HG03469 (cell line): ENCODE measurements around the gene INSYN2A.

Source experiments
- ATAC-seq: cut with Tn5 transposase; IDR thresholded peaks from one replicate; pipeline ENCODE4 v1.9.1; 2021; ENCODE audit warnings: mild to moderate bottlenecking, moderate library complexity, moderate number of reproducible peaks; ENCODE audit not compliant: unreplicated experiment

INSYN2A gene

DNA sequence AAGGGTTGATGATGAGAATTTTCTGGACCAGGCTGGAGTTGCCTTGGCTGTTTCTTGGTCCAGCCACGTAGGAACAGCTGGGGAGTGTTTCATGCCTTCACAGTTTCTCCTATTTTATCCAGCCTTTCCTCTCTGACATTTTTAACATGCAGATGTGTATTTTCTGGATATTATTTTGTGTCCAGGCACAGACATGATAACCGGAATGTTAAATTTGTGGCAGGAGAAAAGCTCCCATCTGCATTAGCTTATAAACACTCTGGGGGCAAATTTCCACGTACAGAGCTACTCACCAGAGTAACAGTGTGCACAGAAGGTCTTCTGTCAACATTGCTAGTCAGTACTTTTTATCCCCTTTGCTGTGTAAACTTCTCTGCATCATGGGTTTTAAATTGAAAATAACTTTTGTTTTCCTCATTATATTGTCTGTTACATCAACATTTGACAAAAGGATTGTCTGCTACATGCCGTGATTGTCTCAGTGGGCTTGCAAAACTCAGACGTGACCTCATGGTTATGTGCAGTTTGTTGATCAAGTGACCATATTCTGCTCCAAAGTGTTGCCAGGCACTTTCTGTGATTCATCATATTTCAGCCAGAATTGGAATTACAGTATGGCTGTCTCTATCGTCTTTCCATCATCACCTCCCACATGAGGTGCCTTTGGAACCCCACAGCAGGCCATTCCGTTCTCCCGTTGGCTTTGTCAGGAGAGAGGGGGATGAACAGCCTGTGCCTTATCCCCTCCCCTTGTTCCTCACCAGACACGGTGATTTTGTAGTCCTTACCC lies 41.4 kb downstream of the INSYN2A start:
- ATAC-seq = no peak

- ATAC-seq = no peak
These were observed 43.2 kb downstream of the INSYN2A start for GRCh38 chr10:127153181-127153580.

GRCh38 chr10:127151981-127152699 lies 44.3 kb downstream of the INSYN2A start:
- no peak for ATAC-seq

DNA sequence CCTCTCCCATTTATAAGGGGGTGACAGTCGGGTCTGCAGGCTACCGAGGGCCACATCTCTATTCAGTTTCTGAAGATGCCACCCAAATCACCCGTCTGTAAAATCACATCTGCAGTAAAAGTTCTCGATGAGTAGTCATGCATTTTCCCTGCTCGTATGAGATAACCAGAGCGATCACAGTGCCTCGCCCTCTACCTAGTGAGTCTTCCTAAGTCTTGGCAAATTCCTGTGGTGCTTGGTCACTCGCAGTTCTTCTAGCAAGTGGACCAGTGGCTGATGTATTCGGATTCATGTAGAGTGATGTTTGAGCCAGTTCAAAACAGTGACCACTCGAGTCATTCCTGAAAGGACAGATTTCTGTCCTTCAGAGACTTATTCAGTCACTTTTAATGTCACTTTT lies 44.9 kb downstream of the INSYN2A start:
- ATAC-seq = no peak

DNA sequence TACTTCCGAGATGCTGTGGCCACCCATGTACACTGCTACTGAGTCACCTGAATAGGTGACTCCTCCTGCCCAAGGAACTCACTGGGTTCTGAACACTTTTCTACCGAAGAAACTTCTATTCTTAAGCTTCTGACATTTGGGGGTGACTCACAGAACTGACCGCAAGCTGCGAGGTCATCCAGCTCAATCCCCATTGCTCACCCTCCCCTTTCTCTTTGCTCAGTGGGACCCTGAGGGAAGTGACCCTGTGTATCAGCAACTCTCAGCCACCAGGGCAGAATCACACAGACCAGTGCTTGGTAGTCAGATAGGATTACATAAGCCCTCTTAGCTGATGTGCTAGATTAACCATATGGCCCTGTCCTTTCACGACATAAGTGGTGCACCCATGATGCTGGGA lies 46.3 kb downstream of the INSYN2A start:
- no peak for ATAC-seq

GRCh38 chr10:127149501-127150081 lies 46.8 kb downstream of the INSYN2A start:
- ATAC-seq = no peak

GRCh38 chr10:127148933-127149220 lies 47.5 kb downstream of the INSYN2A start:
- ATAC-seq = no peak

DNA sequence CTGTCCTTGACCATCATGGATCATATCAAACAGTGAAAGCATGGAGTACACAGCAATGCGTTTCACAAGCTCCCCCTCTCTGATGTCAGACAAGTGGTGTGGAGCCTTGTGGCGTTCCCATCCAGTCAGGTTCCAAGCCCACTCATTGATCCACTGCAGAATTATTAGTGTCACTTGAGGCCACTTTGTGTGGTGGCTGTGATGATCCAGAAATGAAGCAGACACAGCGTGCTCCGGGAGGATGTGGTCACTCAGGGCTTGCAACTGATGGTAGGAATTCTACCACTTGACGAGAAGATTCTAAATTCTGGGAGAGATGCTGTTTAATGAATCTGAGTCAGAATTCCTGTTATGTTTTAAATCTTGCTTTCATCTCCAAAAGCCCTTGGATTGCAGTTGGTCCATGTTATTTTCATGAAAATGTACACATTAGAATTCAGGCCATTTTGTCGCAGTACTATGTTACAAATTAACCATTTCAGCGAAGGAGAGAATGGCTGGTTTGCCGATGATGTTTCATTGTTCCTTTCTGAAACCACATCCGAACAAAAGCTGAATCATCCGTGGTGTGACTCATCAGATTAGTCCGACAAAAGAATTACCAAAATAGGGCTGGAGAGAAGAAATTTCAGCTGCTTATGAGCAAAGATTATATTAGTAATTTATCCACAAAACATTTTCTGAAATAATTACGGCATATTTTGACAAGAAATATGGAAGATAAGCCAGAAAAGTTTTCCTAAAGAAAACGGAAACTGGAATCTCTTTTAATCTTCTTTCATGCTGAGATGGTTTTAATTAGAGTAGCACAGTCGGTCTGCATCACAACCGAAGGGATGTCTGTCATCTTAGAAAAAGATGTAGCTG lies 48.1 kb downstream of the INSYN2A start:
- ATAC-seq = no peak

DNA sequence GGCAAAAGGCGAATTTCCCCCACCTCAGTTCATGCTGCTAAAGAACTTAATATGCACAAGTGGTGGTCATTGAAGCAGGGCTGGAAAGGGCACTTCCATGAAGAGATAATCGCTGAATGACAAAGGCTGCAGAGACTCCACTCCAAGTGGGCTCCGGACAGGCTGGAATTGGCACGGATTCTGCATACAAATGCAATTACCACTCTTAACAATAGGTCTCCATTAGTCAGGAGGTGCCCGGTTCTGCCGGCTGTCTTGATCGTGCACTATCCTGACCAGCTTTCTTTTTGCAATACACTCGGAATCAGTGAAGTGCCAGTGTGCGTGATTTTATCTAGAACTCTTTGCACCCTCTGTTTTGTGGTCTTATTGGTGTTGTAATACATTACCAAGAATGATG lies 49.7 kb downstream of the INSYN2A start:
- no peak for ATAC-seq
